HepG2 (cell line): Measurements from ENCODE around the gene VGLL3. TPM values are rescaled to one million over a fixed set of nuclear protein-coding genes. Genes with fewer than 3 reads are reported as not detected.

Experiments
- ATAC-seq: fragments of 200-7000 bp; cut with Tn5 transposase; 3 replicates; pipeline ENCODE4 v1.9.1; 2020; ENCODE audit warnings: mild to moderate bottlenecking, moderate library complexity
- BruUV-seq: library from RNA; stranded (reverse); fragments of 400-500 nt; replicated peaks from 2 replicates; lab custom pipeline; 2021; lab: Mats Ljungman, UMichigan
- CTCF ChIA-PET: fragments of 300-600 bp; formaldehyde crosslinking; extraction: SDS; loops from one replicate; lab custom pipeline; 2021; ENCODE audit warnings: low total read pairs, inconsistent platforms, low intra/inter-chr PET ratio; lab: Yijun Ruan, JAX
- POLR2A ChIA-PET: fragments of 350-600 bp; sonication (Branson Sonifier 250); formaldehyde crosslinking; loops from one replicate; lab custom pipeline; 2020; ENCODE audit warnings: antibody characterized with exemption, inconsistent platforms; lab: Yijun Ruan, JAX
- DNase-seq: peaks from one replicate; pipeline ENCODE4 v3.0.0-alpha.2; 2015; ENCODE audit warnings: low spot score
- FAIRE-seq: peaks from 3 replicates; lab custom pipeline; 2011; peaks lifted over from hg19 to GRCh38; lab: Jason Lieb, UNC
- H2AFZ ChIP-seq: one replicate; pipeline ENCODE4 v1.6.1; 2011; ENCODE audit warnings: low read length, inconsistent platforms
- H3K27ac ChIP-seq: fragments of 300-600 bp; 3 replicates; pipeline ENCODE4 v1.8.0; 2011; ENCODE audit warnings: mixed run types, mild to moderate bottlenecking, mixed read lengths, low read length, inconsistent platforms; ENCODE audit not compliant: insufficient read depth; ENCODE audit errors: extremely low read length
- H3K27me3 ChIP-seq, 2 experiments: fragments of 200-600 bp in 1 of 2; 2 replicates in 1 of 2; 3 replicates in 1 of 2; pipeline versions ENCODE4 v1.6.0 to v1.8.0; 2011; ENCODE audit warnings: low read length in 2 of 2, mild to moderate bottlenecking in 2 of 2, moderate library complexity in 2 of 2, inconsistent platforms in 1 of 2; ENCODE audit not compliant: insufficient read depth in 2 of 2, control insufficient read depth in 1 of 2
- H3K36me3 ChIP-seq, 2 experiments: fragments of 200-600 bp in 1 of 2; replicated peaks in 1 of 2; 2 replicates in 1 of 2; 3 replicates in 1 of 2; pipeline versions ENCODE4 v1.5.1 to v1.8.0; 2011; ENCODE audit warnings: low read length in 2 of 2, inconsistent platforms in 1 of 2; ENCODE audit not compliant: insufficient read depth in 2 of 2, control insufficient read depth in 1 of 2
- H3K4me1 ChIP-seq: 2 replicates; pipeline ENCODE4 v1.5.1; 2012; ENCODE audit warnings: low read length, inconsistent platforms; ENCODE audit not compliant: insufficient read depth
- H3K4me2 ChIP-seq: 2 replicates; pipeline ENCODE4 v1.6.0; 2011; ENCODE audit warnings: low read depth, low read length, inconsistent platforms
- H3K4me3 ChIP-seq, 3 experiments: fragments of 200-600 bp in 1 of 3; sonication (generic), shearing (Covaris generic) in 1 of 3; replicated peaks in 1 of 3; 2 replicates each; pipeline ENCODE4 v1.5.1; 2011 to 2016; ENCODE audit warnings: low read length in 3 of 3, inconsistent platforms in 2 of 3, low read depth in 2 of 3, mild to moderate bottlenecking in 2 of 3, control low read depth in 1 of 3, mixed read lengths in 1 of 3; ENCODE audit not compliant: insufficient read depth in 1 of 3
- H3K79me2 ChIP-seq: one replicate; pipeline ENCODE4 v1.6.1; 2011; ENCODE audit warnings: low read length, inconsistent platforms; ENCODE audit not compliant: insufficient read depth
- H3K9ac ChIP-seq: 2 replicates; pipeline ENCODE4 v1.6.0; 2011; ENCODE audit warnings: mild to moderate bottlenecking, low read depth, low read length, inconsistent platforms; ENCODE audit not compliant: insufficient read depth
- H3K9me3 ChIP-seq: 2 replicates; pipeline ENCODE4 v1.5.1; 2012; ENCODE audit warnings: mild to moderate bottlenecking, low read length
- H4K20me1 ChIP-seq: 2 replicates; pipeline ENCODE4 v1.6.0; 2011; ENCODE audit warnings: inconsistent platforms, mild to moderate bottlenecking, low read length, moderate library complexity; ENCODE audit not compliant: insufficient read depth
- CBX1 ChIP-seq: IDR thresholded peaks from one replicate; pipeline ENCODE4 v1.6.1; 2016; ENCODE audit warnings: antibody characterized with exemption, low read depth
- MNT ChIP-seq: fragments of 450-650 bp; IDR thresholded peaks from 2 replicates; pipeline ENCODE4 v1.6.1; 2016
- REST ChIP-seq, 2 experiments: IDR thresholded peaks; 2 replicates each; pipeline ENCODE4 v1.6.1; 2011 to 2012; ENCODE audit warnings: low read length in 2 of 2, borderline replicate concordance in 1 of 2, low read depth in 1 of 2, mild to moderate bottlenecking in 1 of 2, moderate library complexity in 1 of 2
- SP5 ChIP-seq: IDR thresholded peaks from 2 replicates; pipeline ENCODE4 v1.6.1; 2016; ENCODE audit warnings: low read depth, borderline replicate concordance
- THYN1 ChIP-seq: sonication (generic); formaldehyde crosslinking; IDR thresholded peaks from 2 replicates; pipeline ENCODE4 v1.8.1; 2023; ENCODE audit warnings: low read depth, mild to moderate bottlenecking, moderate library complexity, missing genetic modification reagents, borderline replicate concordance
- U2AF2 ChIP-seq: fragments of 200-400 bp; formaldehyde crosslinking; IDR thresholded peaks from 2 replicates; pipeline ENCODE4 v1.6.1; 2017; ENCODE audit warnings: low read depth, mild to moderate bottlenecking, low read length
- ZNF652 ChIP-seq: IDR thresholded peaks from 2 replicates; pipeline ENCODE4 v1.6.1; 2016; ENCODE audit warnings: low read depth, borderline replicate concordance
- WGBS: methylation state at CpG from one replicate; pipeline ENCODE4 v1.1.6; 2017; ENCODE audit warnings: low lambda C conversion rate; 5-methylcytosine and 5-hydroxymethylcytosine counted together
- in situ Hi-C: cut with HindIII; loops from 2 replicates; pipeline ENCODE4 v1.10.0; 2017; ENCODE audit warnings: low pct_unique_long_range_greater_than_20kb; ENCODE audit not compliant: extremely low pct_ligation_motif_present
- intact Hi-C: fragments of 100-400 bp; cut with micrococcal nuclease; formaldehyde crosslinking; loops from one replicate; pipeline ENCODE4 v1.10.0; 2022; ENCODE audit not compliant: unreplicated experiment
- polyA plus RNA-seq, 8 experiments: library from polyadenylated mRNA; depleted of rRNA in 3 of 8; stranded (reverse) in 7 of 8; unstranded in 1 of 8; fragments of >200 nt; fragmentation: Illumina TruSeq in 4 of 8; extraction: Trizol in 4 of 8; gene quantifications; 2 replicates each; pipeline versions ENCODE4 v1.2.1 to v1.2.3, GENCODE V29; 2011 to 2016; ENCODE audit warnings: low read depth in 4 of 8, missing spikeins in 1 of 8, mixed read lengths in 1 of 8; ENCODE audit not compliant: insufficient read depth in 1 of 8
- total RNA-seq, 5 experiments: library from RNA; depleted of rRNA; stranded (reverse); fragments of >200 nt; fragmentation: Illumina TruSeq; extraction: Trizol; gene quantifications; 2 replicates each; pipeline ENCODE4 v1.2.3, GENCODE V29; 2016; ENCODE audit warnings: low read depth in 1 of 5

VGLL3 gene
- total and polyA plus RNA-seq, 2 of the 13 experiments (the other 11 are each of a cell fraction or from before 2014, with no cell fraction given): 0.03 to 0.07 TPM

GRCh38 chr3:86989611-86990010 is 1.3 kb downstream of the VGLL3 start:
- no peak overlapping the region for H3K4me2 ChIP-seq
- no peak overlapping the region for H3K27ac ChIP-seq
- intact Hi-C loops (no loop called here), in situ Hi-C loops (no loop called here)
- H3K9me3 ChIP-seq: no peaks in the 10 kb centered on the region
- whole genome bisulfite sequencing: 50% methylated on average over 7 of the region's 7 CpGs
- CTCF ChIA-PET: no interaction called here
- POLR2A ChIA-PET: no interaction called here
- no peaks in the 10 kb centered on the region for H4K20me1 ChIP-seq
- no peaks in the 10 kb centered on the region for H3K4me1 ChIP-seq
- no peaks in the 10 kb centered on the region for H3K36me3 ChIP-seq
- H3K4me3 ChIP-seq: no peak overlapping the region
- BruUV-seq: no TSS peak
- H3K9ac ChIP-seq: no peak overlapping the region
- DNase-seq (no peak), ATAC-seq (no peak), FAIRE-seq (no peak)
- no peaks in the 10 kb centered on the region for H3K79me2 ChIP-seq
- no peak overlapping the region for H2AFZ ChIP-seq
- peaks cover 1 to 15% of the 10 kb centered on the region in 2 experiments for H3K27me3 ChIP-seq
- no peak for TF ChIP-seq REST (IDR thresholded peaks at IDR 0.05; ENCODE audit: borderline replicate concordance in 1 of 2, low read depth in 1 of 2, low read length in 2 of 2)

- H3K36me3 ChIP-seq: no peaks in the 10 kb centered on the region
- H3K9me3 ChIP-seq: no peaks in the 10 kb centered on the region
- no peak overlapping the region for H2AFZ ChIP-seq
- CTCF ChIA-PET: no interaction called here
- in situ Hi-C loops: no loop called here
- BruUV-seq: no TSS peak
- intact Hi-C loops: no loop called here
- peaks cover 1 to 15% of the 10 kb centered on the region in 2 experiments for H3K27me3 ChIP-seq
- H3K79me2 ChIP-seq: no peaks in the 10 kb centered on the region
- H3K4me2 ChIP-seq: no peak overlapping the region
- H3K9ac ChIP-seq: no peak overlapping the region
- FAIRE-seq (no peak), DNase-seq (no peak), ATAC-seq (no peak)
- no peaks in the 10 kb centered on the region for H4K20me1 ChIP-seq
- no peak overlapping the region for H3K27ac ChIP-seq
- 0% methylated on average over 1 of the region's 1 CpG for WGBS
- POLR2A ChIA-PET: no interaction called here
- H3K4me1 ChIP-seq: no peaks in the 10 kb centered on the region
- no peak overlapping the region for H3K4me3 ChIP-seq
- TF ChIP-seq THYN1 (CRISPR knock-in tag) (no peak), ZNF652 (CRISPR knock-in tag) (no peak), CBX1 (no peak), SP5 (CRISPR knock-in tag) (no peak), MNT (no peak), U2AF2 (no peak)
These were observed 1.9 kb downstream of the VGLL3 start for GRCh38 chr3:86989006-86989405.
